HepG2 (cell line): ENCODE results near the gene LIPH. TPM values are rescaled to one million over a fixed set of nuclear protein-coding genes. Genes with fewer than 3 reads are reported as not detected.

Experiments used
- ATAC-seq: fragments of 200-7000 bp; cut with Tn5 transposase; 3 replicates; pipeline ENCODE4 v1.9.1; 2020; ENCODE audit warnings: mild to moderate bottlenecking, moderate library complexity
- BruUV-seq: library from RNA; stranded (reverse); fragments of 400-500 nt; replicated peaks from 2 replicates; lab custom pipeline; 2021; lab: Mats Ljungman, UMichigan
- CTCF ChIA-PET: fragments of 300-600 bp; formaldehyde crosslinking; extraction: SDS; loops from one replicate; lab custom pipeline; 2021; ENCODE audit warnings: low total read pairs, inconsistent platforms, low intra/inter-chr PET ratio; lab: Yijun Ruan, JAX
- POLR2A ChIA-PET: fragments of 350-600 bp; sonication (Branson Sonifier 250); formaldehyde crosslinking; loops from one replicate; lab custom pipeline; 2020; ENCODE audit warnings: antibody characterized with exemption, inconsistent platforms; lab: Yijun Ruan, JAX
- DNase-seq: peaks from one replicate; pipeline ENCODE4 v3.0.0-alpha.2; 2015; ENCODE audit warnings: low spot score
- FAIRE-seq: peaks from 3 replicates; lab custom pipeline; 2011; peaks lifted over from hg19 to GRCh38; lab: Jason Lieb, UNC
- H2AFZ ChIP-seq: one replicate; pipeline ENCODE4 v1.6.1; 2011; ENCODE audit warnings: low read length, inconsistent platforms
- H3K27ac ChIP-seq: fragments of 300-600 bp; 3 replicates; pipeline ENCODE4 v1.8.0; 2011; ENCODE audit warnings: mixed run types, mild to moderate bottlenecking, mixed read lengths, low read length, inconsistent platforms; ENCODE audit not compliant: insufficient read depth; ENCODE audit errors: extremely low read length
- H3K27me3 ChIP-seq, 2 experiments: fragments of 200-600 bp in 1 of 2; 2 replicates in 1 of 2; 3 replicates in 1 of 2; pipeline versions ENCODE4 v1.6.0 to v1.8.0; 2011; ENCODE audit warnings: low read length in 2 of 2, mild to moderate bottlenecking in 2 of 2, moderate library complexity in 2 of 2, inconsistent platforms in 1 of 2; ENCODE audit not compliant: insufficient read depth in 2 of 2, control insufficient read depth in 1 of 2
- H3K36me3 ChIP-seq, 2 experiments: fragments of 200-600 bp in 1 of 2; replicated peaks in 1 of 2; 2 replicates in 1 of 2; 3 replicates in 1 of 2; pipeline versions ENCODE4 v1.5.1 to v1.8.0; 2011; ENCODE audit warnings: low read length in 2 of 2, inconsistent platforms in 1 of 2; ENCODE audit not compliant: insufficient read depth in 2 of 2, control insufficient read depth in 1 of 2
- H3K4me1 ChIP-seq: 2 replicates; pipeline ENCODE4 v1.5.1; 2012; ENCODE audit warnings: low read length, inconsistent platforms; ENCODE audit not compliant: insufficient read depth
- H3K4me2 ChIP-seq: 2 replicates; pipeline ENCODE4 v1.6.0; 2011; ENCODE audit warnings: low read depth, low read length, inconsistent platforms
- H3K4me3 ChIP-seq, 3 experiments: fragments of 200-600 bp in 1 of 3; sonication (generic), shearing (Covaris generic) in 1 of 3; replicated peaks in 1 of 3; 2 replicates each; pipeline ENCODE4 v1.5.1; 2011 to 2016; ENCODE audit warnings: low read length in 3 of 3, inconsistent platforms in 2 of 3, low read depth in 2 of 3, mild to moderate bottlenecking in 2 of 3, control low read depth in 1 of 3, mixed read lengths in 1 of 3; ENCODE audit not compliant: insufficient read depth in 1 of 3
- H3K79me2 ChIP-seq: one replicate; pipeline ENCODE4 v1.6.1; 2011; ENCODE audit warnings: low read length, inconsistent platforms; ENCODE audit not compliant: insufficient read depth
- H3K9ac ChIP-seq: 2 replicates; pipeline ENCODE4 v1.6.0; 2011; ENCODE audit warnings: mild to moderate bottlenecking, low read depth, low read length, inconsistent platforms; ENCODE audit not compliant: insufficient read depth
- H3K9me3 ChIP-seq: 2 replicates; pipeline ENCODE4 v1.5.1; 2012; ENCODE audit warnings: mild to moderate bottlenecking, low read length
- H4K20me1 ChIP-seq: 2 replicates; pipeline ENCODE4 v1.6.0; 2011; ENCODE audit warnings: inconsistent platforms, mild to moderate bottlenecking, low read length, moderate library complexity; ENCODE audit not compliant: insufficient read depth
- ARID5B ChIP-seq: IDR thresholded peaks from 2 replicates; pipeline ENCODE4 v1.4.0; 2020; ENCODE audit warnings: mild to moderate bottlenecking, missing genetic modification reagents
- ATF7-NPFF ChIP-seq: sonication (generic); formaldehyde crosslinking; IDR thresholded peaks from 2 replicates; pipeline ENCODE4 v1.8.1; 2023; ENCODE audit warnings: mild to moderate bottlenecking, low read depth, missing genetic modification reagents, moderate library complexity
- HHEX ChIP-seq: IDR thresholded peaks from 2 replicates; pipeline ENCODE4 v1.6.1; 2016; ENCODE audit warnings: control low read depth
- MTA1 ChIP-seq: sonication (generic); formaldehyde crosslinking; IDR thresholded peaks from 2 replicates; pipeline ENCODE4 v1.4.0; 2020; ENCODE audit warnings: missing genetic modification reagents, mild to moderate bottlenecking, borderline replicate concordance
- XBP1 ChIP-seq: sonication (generic); formaldehyde crosslinking; IDR thresholded peaks from 2 replicates; pipeline ENCODE4 v1.5.0; 2020; ENCODE audit warnings: missing genetic modification reagents
- ZBTB42 ChIP-seq: sonication (generic); formaldehyde crosslinking; IDR thresholded peaks from 2 replicates; pipeline ENCODE4 v1.5.0; 2020; ENCODE audit warnings: mild to moderate bottlenecking, missing genetic modification reagents
- ZMAT3 ChIP-seq: sonication (generic); formaldehyde crosslinking; conservative IDR thresholded peaks from 2 replicates; pipeline ENCODE4 v1.7.0; 2021; ENCODE audit warnings: missing genetic modification reagents
- ZNF263 ChIP-seq: sonication (generic); formaldehyde crosslinking; IDR thresholded peaks from 2 replicates; pipeline ENCODE4 v1.4.0; 2020; ENCODE audit warnings: missing genetic modification reagents
- ZNF432 ChIP-seq: sonication (generic); formaldehyde crosslinking; IDR thresholded peaks from 2 replicates; pipeline ENCODE4 v1.5.0; 2020; ENCODE audit warnings: missing genetic modification reagents, mild to moderate bottlenecking, borderline replicate concordance
- ZSCAN22 ChIP-seq: sonication (generic); formaldehyde crosslinking; IDR thresholded peaks from 2 replicates; pipeline ENCODE4 v1.4.0; 2020; ENCODE audit warnings: mild to moderate bottlenecking, missing genetic modification reagents
- WGBS: methylation state at CpG from one replicate; pipeline ENCODE4 v1.1.6; 2017; ENCODE audit warnings: low lambda C conversion rate; 5-methylcytosine and 5-hydroxymethylcytosine counted together
- in situ Hi-C: cut with HindIII; loops from 2 replicates; pipeline ENCODE4 v1.10.0; 2017; ENCODE audit warnings: low pct_unique_long_range_greater_than_20kb; ENCODE audit not compliant: extremely low pct_ligation_motif_present
- intact Hi-C: fragments of 100-400 bp; cut with micrococcal nuclease; formaldehyde crosslinking; loops from one replicate; pipeline ENCODE4 v1.10.0; 2022; ENCODE audit not compliant: unreplicated experiment
- polyA plus RNA-seq, 8 experiments: library from polyadenylated mRNA; depleted of rRNA in 3 of 8; stranded (reverse) in 7 of 8; unstranded in 1 of 8; fragments of >200 nt; fragmentation: Illumina TruSeq in 4 of 8; extraction: Trizol in 4 of 8; gene quantifications; 2 replicates each; pipeline versions ENCODE4 v1.2.1 to v1.2.3, GENCODE V29; 2011 to 2016; ENCODE audit warnings: low read depth in 4 of 8, missing spikeins in 1 of 8, mixed read lengths in 1 of 8; ENCODE audit not compliant: insufficient read depth in 1 of 8
- total RNA-seq, 5 experiments: library from RNA; depleted of rRNA; stranded (reverse); fragments of >200 nt; fragmentation: Illumina TruSeq; extraction: Trizol; gene quantifications; 2 replicates each; pipeline ENCODE4 v1.2.3, GENCODE V29; 2016; ENCODE audit warnings: low read depth in 1 of 5
- TF ChIP-seq, protein P1 (sequence below): sonication (generic); formaldehyde crosslinking; IDR thresholded peaks from 2 replicates; pipeline ENCODE4 v1.5.0; 2020; ENCODE audit warnings: missing genetic modification reagents

LIPH gene
- total and polyA plus RNA-seq, 2 of the 13 experiments (the other 11 are each of a cell fraction or from before 2014, with no cell fraction given): 0.09 to 0.34 TPM

- H3K9ac ChIP-seq: no peak overlapping the region
- H3K27ac ChIP-seq: no peak overlapping the region
- DNase-seq (no peak), ATAC-seq (no peak), FAIRE-seq (no peak)
- peaks cover 42% of the 10 kb centered on the region for H3K4me1 ChIP-seq
- in situ Hi-C loops: no loop called here
- no peak overlapping the region for H3K4me3 ChIP-seq
- H3K9me3 ChIP-seq: no peaks in the 10 kb centered on the region
- H4K20me1 ChIP-seq: no peaks in the 10 kb centered on the region
- 44% methylated on average over 3 of the region's 3 CpGs for WGBS
- H3K27me3 ChIP-seq: no peaks in the 10 kb centered on the region
- intact Hi-C loops: no loop called here
- no peak overlapping the region for H3K4me2 ChIP-seq
- no peaks in the 10 kb centered on the region for H3K79me2 ChIP-seq
- no peaks in the 10 kb centered on the region for H3K36me3 ChIP-seq
- BruUV-seq: no TSS peak
- ChIA-PET CTCF (no interaction called here), POLR2A (no interaction called here)
- TF ChIP-seq MTA1 (CRISPR knock-in tag) (no peak), ZBTB42 (no peak), HHEX (CRISPR knock-in tag) (no peak), ZNF263 (no peak), ZMAT3 (CRISPR knock-in tag) (no peak), ARID5B (CRISPR knock-in tag) (no peak), XBP1 (CRISPR knock-in tag) (no peak), ATF7-NPFF (CRISPR knock-in tag) (no peak), ZNF432 (CRISPR knock-in tag) (no peak), ZSCAN22 (CRISPR knock-in tag) (no peak)
- TF ChIP-seq, protein P1, sequence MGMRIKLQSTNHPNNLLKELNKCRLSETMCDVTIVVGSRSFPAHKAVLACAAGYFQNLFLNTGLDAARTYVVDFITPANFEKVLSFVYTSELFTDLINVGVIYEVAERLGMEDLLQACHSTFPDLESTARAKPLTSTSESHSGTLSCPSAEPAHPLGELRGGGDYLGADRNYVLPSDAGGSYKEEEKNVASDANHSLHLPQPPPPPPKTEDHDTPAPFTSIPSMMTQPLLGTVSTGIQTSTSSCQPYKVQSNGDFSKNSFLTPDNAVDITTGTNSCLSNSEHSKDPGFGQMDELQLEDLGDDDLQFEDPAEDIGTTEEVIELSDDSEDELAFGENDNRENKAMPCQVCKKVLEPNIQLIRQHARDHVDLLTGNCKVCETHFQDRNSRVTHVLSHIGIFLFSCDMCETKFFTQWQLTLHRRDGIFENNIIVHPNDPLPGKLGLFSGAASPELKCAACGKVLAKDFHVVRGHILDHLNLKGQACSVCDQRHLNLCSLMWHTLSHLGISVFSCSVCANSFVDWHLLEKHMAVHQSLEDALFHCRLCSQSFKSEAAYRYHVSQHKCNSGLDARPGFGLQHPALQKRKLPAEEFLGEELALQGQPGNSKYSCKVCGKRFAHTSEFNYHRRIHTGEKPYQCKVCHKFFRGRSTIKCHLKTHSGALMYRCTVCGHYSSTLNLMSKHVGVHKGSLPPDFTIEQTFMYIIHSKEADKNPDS (CRISPR knock-in tag): no peak
- no peak overlapping the region for H2AFZ ChIP-seq
Measured at GRCh38 chr3:185549122-185549521, 3.3 kb downstream of the LIPH start.
